GM19240 (cell line): ENCODE measurements around the gene MORF4L1.
"Not testable (repeated sequence)": the region's sequence is repeated elsewhere in the genome, so short reads cannot be mapped to it uniquely, and the experiment has no call there.

Source experiments
- DNase-seq: peaks from one replicate; pipeline ENCODE4 v3.0.0; 2011; ENCODE audit warnings: low spot score; ENCODE audit not compliant: insufficient read length

Gene MORF4L1, protein sequence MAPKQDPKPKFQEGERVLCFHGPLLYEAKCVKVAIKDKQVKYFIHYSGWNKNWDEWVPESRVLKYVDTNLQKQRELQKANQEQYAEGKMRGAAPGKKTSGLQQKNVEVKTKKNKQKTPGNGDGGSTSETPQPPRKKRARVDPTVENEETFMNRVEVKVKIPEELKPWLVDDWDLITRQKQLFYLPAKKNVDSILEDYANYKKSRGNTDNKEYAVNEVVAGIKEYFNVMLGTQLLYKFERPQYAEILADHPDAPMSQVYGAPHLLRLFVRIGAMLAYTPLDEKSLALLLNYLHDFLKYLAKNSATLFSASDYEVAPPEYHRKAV

DNA sequence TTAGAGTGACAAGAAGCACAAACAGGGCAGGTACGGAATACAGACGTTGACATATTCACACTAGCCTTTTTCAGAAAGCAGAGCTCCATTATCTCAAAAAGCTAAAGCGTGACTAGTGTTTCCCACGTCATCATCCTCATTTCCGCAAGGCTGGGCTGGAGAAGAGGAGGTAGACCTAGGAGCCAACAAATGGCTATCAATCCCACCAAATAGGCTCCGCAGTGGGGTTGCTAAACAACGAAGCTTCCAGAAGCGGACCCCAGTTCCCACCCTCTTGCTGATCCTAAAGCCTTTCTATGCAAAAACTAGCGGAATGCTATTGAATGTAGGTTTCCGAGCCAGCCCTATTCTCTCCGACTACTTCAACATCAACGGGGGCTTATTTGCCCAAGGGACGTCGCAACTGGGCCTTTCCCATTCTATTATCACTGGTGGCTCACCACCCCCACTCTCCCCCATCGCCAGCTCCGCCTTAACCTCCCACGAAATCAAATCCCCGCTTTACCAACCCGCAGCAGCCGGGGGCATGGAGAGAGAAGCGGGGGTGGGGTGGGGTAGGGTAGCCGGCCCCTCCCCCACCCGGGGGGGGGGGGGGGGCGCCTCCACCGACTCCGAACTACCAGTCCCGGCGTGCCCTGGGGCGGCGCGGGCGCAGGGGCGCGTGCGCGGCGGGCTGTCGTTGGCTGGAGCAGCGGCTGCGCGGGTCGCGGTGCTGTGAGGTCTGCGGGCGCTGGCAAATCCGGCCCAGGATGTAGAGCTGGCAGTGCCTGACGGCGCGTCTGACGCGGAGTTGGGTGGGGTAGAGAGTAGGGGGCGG is at the start of gene MORF4L1:
Gene MORF4L1 (plus strand): TSS at position 736 of the 817 bp plus-strand sequence. CDS start 128 bp downstream, outside the sequence.
- DNase-seq, result peak; percentile 81

DNA sequence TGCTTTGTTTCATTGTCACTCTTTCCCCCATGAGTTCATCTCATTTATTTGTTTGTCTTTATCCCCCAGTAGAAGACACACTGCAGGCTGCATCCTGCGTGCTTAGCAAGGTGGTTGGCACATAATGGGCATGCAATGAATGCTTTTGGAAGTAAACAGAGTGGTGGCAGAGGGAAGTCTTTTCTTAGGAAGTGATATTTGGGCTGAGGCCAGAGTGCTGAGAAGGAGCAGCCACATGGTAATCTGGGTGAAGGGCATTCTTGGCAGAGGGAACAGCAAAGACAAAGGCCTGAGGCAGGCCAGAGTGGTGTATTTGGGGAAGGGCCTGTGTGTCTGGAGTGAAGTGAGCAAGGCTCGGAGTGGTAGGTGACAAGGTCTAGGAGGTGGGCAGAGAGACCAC is 43.8 kb upstream of the MORF4L1 start:
- DNase-seq, result no peak

DNA sequence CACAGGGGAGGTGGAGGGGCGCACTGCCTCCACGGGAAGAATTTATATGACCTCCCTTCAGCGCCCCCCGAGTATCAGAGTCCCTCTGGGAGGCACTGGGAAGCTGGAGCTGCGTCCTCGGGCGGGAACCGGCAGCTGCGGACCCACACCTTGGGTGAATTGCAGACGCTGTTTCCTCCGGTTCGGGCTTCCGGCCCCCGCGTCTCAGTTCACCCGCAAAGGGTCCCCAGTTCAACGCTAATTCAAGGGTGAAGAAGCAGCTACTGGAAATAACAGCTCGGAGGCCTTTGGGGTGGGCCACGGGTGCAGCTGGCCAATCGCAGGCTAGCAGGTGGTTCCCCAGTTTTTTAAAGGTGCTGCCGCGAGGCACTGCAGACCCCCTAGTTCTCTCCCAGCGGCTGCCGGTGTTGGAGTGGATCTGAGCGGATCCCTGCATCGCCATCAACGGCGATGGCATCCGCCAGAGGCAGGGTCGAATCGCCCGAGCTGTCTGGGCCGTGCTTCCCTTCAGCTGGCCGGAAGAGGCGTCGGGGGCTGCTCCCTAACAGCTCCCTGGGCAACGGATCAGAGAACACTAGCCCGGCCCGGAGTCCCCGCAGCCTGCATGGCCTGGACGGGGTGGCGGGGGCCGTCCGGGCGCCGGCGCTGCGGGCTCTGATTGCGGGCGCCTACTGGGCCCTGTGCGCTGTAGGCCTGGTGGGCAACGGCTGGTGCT is 42.0 kb upstream of the MORF4L1 start:
- DNase-seq, result no peak

DNA sequence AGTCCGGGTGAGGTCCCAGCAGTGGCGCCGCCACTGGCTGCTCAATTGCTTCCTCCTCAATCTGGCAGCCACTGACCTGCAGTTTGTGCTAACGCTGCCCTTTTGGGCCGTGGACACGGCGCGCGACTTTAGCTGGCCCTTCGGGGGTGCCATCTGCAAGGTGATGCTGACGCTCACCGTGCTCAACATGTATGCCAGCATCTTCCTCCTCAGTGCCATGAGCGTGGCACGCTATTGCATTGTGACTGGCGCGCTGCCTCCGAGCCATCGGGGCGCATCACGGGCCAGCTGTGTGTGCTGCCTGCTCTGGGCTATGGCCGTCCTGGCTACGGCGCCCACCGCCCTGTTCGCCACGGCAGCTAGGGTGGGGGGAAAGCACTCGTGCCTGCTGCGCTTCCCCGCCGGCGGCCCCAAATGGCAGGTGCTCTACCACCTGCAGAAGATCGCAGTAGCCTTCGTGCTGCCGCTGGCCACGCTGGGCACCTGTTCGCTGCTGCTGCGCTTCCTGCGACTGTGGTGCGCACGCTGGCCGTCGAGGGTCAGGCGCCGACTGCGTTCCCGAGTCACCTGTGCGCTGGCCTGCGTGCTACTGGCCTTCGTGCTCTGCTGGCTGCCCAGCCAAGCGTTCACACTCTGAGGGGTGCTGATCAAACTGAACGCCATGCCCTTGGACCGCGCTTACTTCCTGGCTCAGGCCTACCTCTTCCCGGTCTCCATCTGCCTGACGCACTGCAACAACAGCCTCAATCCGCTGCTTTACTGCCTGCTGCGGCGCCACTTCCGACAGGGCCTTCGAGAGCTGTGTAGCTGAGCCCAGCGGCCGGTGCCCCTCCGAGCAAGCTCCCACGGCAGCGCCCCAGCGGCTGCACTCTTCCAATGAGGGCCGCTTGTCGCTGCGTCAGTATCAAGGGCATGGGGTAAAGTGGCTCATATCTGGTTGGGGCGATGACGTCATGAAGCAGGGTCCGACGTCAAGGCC is 41.2 kb upstream of the MORF4L1 start:
- no peak for DNase-seq

DNA sequence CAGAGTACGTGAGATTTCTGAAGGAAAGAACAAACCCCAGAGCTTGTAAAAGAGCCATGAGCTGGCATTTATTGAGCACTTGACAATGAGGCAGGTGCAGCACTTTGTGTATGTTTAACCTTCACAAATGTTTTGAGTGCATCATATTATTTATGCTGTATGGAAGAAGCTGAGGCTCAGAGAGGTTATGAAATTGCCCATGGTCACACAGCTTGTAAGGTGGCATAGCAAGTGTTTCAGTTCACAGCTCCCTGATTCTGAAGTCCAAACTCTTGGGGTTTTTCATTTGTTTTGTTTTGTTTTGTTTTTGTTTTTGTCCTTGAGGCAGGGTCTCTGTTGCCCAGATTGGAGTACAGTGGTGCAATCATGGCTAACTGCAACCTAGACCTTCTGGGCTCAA is 36.4 kb upstream of the MORF4L1 start:
- no peak for DNase-seq

DNA sequence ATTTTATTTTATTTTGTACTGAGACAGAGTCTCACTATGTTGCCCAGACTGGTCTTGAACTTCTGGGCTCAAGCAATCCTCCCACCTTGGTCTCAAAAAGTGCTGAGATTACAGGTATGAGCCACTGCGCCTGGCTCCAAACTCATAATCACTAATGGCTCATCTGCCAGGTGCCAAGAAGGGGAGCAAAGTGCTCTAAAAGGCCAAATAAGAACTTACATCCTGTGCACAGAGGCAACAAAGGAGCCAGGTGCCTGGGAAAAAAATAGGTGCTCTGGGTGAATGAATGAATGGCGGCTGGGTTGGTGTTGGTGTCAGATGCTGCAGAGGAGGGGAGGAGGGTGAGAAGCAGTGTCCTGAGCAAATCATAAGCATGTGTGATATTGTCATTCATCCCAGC is 35.6 kb upstream of the MORF4L1 start:
- no peak for DNase-seq

DNA sequence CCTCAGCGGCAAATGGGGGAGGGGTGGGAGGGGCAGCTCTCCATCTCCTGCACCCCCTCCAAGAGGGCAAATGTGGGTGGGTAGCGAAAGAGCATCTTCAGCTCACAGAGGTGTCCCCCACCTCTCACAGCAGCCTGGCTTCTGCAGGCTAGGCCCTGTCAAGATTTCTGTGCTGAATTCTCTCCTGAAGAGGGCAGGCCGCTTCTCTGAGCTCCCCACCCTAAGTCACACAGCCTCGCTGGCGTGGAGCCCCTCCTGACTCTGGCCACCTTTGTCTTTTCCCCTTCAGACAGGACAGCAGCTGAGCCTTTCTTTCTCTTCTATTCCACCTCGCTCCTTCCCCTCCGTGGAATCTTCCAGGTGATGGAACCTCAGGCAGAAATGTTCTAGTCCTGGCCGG is 35.1 kb upstream of the MORF4L1 start:
- no peak for DNase-seq

DNA sequence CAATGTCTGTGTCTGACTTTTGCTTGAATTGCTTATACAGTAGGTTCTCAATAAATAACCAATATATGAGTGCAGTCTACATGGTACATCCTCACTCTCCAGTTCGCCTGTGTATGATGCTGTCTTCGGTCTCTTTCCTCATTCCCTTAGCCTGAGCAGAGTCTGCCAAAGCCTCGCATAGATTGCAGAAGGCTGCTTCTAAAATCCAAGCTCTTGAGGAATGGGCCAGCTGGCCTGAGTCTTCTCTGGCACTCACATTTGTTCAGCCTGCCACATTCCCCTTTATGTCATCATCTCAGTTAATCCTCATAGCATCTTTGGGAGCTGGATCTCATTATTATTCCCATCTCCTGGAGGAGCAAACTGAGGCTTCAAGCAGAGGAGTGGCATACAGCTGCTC is 34.2 kb upstream of the MORF4L1 start:
- no peak for DNase-seq

DNA sequence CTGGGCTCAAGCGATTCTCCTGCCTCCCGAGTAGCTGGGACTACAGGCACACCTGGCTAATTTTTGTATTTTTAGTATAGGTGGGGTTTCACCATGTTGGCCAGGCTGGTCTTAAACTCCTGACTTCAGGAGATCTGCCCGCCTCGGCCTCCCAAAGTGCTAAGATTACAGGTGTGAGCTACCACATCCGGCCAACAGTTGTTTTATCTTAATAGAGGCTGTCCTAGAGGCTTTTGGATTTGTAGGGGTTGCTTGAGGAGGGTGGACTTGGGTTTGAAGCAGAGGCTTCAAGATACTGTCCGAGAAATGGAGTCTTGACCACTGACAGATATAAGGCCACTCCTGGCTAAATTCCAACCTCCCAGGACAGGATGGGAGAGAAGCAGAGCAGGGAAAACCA is 33.5 kb upstream of the MORF4L1 start:
- not testable (repeated sequence) for DNase-seq

DNA sequence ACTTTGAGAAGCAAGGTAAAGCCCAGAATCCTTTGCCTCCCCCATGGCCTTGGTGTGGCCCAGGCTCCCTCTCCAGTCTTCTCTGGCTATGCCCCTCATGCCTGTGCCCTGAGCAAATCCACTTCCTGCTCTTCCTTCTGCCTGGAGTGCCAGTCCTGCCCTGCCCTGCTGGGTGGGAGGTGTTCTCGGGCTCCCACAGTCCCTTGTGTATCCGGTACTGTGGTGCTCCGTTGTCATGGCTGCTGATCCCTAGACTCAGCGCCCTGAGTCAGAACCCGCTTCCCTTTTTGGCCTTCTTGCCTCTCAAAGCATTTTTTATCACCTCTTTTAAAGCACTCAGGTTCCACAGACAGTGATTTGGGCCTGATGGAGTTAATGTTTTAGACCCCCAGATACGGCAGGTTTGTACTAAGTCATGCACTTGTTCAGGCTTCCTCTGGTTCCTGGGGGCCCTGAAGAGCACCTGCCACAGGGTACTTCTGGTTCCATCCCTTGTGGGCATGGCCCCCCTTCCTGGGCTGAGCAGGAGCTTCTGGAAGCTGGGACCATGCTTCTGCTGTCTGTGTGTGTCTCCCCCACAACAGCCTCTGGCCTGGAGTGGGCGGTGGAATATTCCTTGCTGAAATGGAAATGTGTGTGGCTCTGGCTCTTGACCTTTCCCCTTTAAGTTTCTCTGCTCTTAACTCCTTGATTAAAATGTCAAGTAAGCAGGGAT is 31.9 kb upstream of the MORF4L1 start:
- DNase-seq, result peak; percentile 42

DNA sequence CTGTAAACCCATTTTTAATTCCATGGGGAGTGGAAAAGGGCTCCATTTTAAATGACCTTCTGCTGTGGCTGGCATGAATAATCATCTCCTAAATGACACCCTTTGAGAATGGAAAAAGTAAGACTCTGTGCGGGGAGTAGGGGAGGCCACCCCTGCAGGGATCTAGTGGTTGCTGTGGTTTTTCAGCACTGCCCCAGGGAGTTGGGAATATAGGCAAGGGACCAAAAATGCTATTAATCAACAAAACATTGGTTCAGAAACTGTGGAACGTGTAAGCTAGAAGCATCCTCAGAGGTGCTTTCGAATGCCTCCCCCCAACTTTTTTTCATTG is 31.3 kb upstream of the MORF4L1 start:
- DNase-seq, result no peak

DNA sequence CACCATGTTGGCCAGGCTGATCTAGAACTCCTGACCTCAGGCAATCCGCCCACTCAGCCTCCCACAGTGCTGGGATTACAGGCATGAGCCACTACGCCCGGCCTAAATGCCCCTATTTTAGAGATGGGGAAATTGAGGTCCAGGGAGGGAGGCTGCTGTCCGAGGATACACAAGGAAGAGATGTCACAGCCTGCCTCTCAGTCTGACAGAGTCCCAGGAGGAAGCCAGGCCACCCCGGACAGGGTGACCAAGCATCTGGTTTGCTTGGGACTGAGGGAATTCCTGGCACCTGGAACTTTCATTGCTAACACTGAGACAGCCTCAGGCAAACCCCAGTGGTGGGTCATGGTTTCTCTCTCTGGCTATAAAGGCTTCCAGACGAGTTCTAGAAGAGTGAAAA is 30.8 kb upstream of the MORF4L1 start:
- DNase-seq, result no peak

DNA sequence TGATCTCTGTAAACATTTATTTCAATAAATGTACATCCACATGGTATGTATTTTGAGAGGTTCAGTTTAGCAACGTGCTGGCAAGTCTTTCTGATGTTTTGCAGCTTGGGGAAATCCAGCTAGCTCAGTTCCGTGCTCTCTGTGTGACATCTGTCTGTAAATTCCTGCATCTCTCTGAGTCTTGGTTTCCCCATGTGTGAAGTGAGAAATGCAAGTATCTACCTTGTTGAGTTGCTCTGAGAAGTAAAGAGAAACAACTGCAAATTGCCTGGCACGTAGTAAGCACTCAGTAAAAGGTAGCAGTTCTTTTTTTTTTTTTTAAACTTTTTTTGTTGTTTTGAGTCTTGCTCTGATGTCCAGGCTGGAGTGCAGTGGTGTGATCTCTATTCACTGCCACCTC is 30.2 kb upstream of the MORF4L1 start:
- DNase-seq, result no peak

DNA sequence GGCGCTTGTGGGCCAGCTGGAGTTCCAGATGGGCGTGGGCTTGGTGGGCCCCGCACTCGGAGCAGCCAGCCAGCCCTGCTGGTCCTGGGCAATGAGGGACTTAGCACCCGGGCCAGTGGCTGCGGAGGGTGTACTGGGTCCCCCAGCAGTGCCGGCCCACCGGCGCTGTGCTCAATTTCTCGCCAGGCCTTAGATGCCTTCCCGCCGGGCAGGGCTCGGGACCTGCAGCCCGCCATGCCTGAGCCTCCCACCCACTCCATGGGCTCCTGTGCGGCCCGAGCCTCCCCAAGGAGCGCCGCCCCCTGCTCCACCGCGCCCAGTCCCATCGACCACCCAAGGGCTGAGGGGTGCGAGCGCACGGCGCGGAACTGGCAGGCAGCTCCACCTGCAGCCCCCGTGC is 25.8 kb upstream of the MORF4L1 start:
- DNase-seq, result not testable (repeated sequence)

DNA sequence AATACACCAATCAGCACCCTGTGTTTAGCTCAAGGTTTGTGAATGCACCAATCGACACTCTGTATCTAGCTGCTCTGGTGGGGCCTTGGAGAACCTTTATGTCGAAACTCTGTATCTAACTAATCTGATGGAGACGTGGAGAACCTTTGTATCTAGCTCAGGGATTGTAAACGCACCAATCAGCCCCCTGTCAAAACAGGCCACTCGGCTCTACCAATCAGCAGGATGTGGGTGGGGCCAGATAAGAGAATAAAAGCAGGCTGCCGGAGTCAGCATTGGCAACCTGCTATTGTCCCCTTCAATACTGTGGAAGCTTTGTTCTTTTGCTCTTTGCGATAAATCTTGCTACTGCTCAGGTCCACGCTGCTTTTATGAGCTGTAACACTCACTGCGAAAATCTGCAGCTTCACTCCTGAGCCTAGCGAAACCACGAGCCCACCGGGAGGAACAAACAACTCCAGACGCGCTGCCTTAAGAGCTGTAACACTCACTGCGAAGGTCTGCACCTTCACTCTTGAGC is 25.2 kb upstream of the MORF4L1 start:
- not testable (repeated sequence) for DNase-seq

DNA sequence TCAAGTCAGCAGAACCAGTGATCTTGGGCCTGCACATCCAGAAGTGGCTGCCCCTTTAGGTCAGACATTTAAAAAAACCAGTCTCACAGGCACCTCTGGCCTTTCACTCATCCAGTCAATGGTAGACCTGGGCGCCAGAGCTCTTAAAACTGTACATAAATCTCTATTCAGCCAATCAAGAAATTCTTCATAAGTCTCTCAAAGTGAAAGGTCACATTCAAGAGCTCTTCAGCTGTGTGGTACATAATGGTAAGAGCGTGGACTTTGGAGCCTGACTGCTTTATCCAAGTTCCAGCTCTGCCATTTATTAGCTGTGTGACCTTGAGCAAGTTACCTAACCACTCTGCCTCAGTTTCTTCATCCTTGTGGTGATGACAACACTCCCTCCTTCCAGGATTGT is 22.3 kb upstream of the MORF4L1 start:
- DNase-seq, result no peak

DNA sequence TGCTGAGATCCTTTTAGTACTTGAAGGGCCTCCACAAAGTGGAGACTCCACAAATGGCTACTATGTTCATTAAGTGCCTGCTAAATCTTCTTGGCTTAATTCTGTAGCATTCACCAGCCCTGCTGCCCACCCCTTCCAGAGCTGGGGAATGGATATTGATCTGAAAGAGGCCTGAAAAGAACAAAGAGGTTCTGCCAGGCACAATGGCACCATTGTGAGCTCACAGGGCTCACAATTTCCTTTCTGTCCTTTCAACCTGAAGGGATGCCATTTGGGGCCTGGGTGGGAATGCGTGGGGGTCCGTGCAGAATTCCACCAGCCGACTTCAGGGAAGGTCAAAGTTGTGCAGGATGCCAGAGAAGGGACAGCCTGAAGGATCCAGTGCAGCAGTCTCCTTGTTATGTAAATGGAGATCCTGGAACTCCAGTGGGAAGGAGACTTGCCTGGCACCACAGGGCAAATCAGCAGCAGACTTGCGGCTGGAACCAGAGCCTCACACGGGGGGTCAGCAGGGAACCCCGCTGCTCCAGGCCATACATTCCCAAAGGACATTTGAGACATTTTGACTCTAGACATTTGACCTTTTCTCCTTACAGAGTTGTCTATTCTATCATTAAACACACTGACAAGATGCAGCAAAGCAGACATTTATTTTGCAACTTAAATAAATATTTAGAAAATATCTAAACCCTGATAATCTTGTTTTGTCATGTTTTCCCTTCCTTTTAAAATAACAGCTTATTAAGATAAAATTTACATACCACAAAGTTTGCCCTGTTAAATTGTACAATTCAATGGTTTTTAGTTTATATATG is 21.5 kb upstream of the MORF4L1 start:
- DNase-seq, result no peak

DNA sequence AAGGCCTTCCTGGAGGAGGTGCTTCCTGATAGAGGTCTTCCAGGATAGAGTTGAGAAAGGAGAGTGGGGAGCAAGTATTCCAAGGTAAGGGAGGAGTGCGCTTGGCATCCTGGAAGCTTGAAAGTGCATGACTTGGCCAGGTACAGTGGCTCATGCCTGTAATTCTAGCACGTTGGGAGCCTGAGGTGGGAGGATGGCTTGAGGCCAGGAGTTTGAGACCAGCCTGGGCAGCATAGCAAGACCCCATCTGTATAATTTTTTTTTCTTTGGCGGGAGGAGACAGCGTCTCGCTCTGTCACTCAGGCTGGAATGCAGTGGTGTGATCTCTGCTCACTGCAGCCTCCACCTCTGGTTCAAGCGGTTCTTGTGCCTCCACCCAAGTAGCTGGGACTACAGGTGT is 19.2 kb upstream of the MORF4L1 start:
- no peak for DNase-seq

DNA sequence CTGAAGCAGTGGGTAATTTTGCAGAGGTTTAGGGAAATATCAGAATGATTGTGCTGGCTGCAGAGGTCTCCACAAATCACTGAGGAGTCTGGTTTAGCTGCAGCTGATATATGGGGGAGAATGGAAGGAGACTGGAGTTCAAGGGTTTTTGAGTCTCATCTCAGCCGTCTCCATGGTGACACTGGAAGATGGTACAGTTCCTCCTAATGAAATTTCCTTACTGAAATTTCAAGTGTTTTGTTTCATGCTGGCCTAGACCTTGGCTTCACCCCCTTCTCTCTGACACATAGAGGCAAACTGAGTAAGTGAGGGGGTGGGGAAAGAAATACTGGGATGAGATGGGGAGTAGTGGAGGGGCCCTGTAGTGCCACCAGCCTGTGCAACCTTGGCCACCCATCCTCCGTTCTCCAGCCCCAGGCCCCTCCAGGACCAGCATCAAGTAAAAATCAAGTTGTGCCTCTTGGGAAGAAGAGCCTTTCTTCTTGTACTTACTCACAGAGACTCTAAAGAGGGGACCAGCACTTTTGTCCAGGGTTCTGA is 17.8 kb upstream of the MORF4L1 start:
- DNase-seq, result no peak
